ENCODE data around the gene SLC9A3. TPM values are rescaled to one million over a fixed set of nuclear protein-coding genes. Genes with fewer than 3 reads are reported as not detected.

The SLC9A3 gene
- total and polyA plus RNA-seq, 12 donors = 0.53 to 1.5 (median 1.0) TPM

GRCh38 chr5:434443-435146 is 89.7 kb downstream of the SLC9A3 start:
- TF ChIP-seq CTCF (IDR thresholded peaks at IDR 0.05) = no peak
- Histone ChIP-seq H3K27ac (no peak overlapping the region), H3K27me3 (peaks cover 0 to 29% (median 0%) of the 10 kb centered on the region in 7 donors), H3K36me3 (no peaks in the 10 kb centered on the region), H3K9me3 (no peaks in the 10 kb centered on the region), H3K4me1 (no peaks in the 10 kb centered on the region), H3K4me3 (no peak overlapping the region)
- no peak for ATAC-seq
- WGBS, 2 donors = 86 to 88% methylated on average over 26 of the region's 26 CpGs
- no peak for DNase-seq
- intact Hi-C loops (cut with DNase I) = loop anchor here in 2 of 10 donors (5.0 kb wide), 2 partner anchors 117 to 247 kb away; no protein-coding TSS in a partner anchor

GRCh38 chr5:433836-434235 is 90.4 kb downstream of the SLC9A3 start:
- ATAC-seq (no peak), DNase-seq (no peak)
- H3K4me1 ChIP-seq = no peaks in the 10 kb centered on the region
- H3K27ac ChIP-seq = no peak overlapping the region
- H3K36me3 ChIP-seq = no peaks in the 10 kb centered on the region
- peaks cover 0 to 35% (median 0%) of the 10 kb centered on the region in 7 donors for H3K27me3 ChIP-seq
- WGBS, 2 donors = 76 to 79% methylated on average over 16 of the region's 16 CpGs
- no peak for TF ChIP-seq CTCF (IDR thresholded peaks at IDR 0.05)
- no peak overlapping the region for H3K4me3 ChIP-seq
- intact Hi-C loops (cut with DNase I) = loop anchor here in 2 of 10 donors (5.0 kb wide), 2 partner anchors 117 to 247 kb away; no protein-coding TSS in a partner anchor
- no peaks in the 10 kb centered on the region for H3K9me3 ChIP-seq

GRCh38 chr5:432928-433791 is 91.1 kb downstream of the SLC9A3 start:
- Histone ChIP-seq H3K4me1 (no peaks in the 10 kb centered on the region), H3K27me3 (peaks cover 0 to 35% (median 0%) of the 10 kb centered on the region in 7 donors), H3K36me3 (no peaks in the 10 kb centered on the region), H3K4me3 (no peak overlapping the region), H3K9me3 (no peaks in the 10 kb centered on the region), H3K27ac (no peak overlapping the region)
- DNase-seq (no peak), ATAC-seq (no peak)
- intact Hi-C loops (cut with DNase I) = loop anchor here in 2 of 10 donors (5.0 kb wide), 2 partner anchors 116 to 246 kb away; no protein-coding TSS in a partner anchor
- TF ChIP-seq CTCF (IDR thresholded peaks at IDR 0.05) = no peak
- 63 to 66% methylated on average over 23 of the region's 23 CpGs for WGBS, 2 donors

GRCh38 chr5:432201-432927 is 91.9 kb downstream of the SLC9A3 start:
- ATAC-seq (no peak), DNase-seq (no peak)
- TF ChIP-seq CTCF (IDR thresholded peaks at IDR 0.05) = no peak
- peaks cover 0 to 38% (median 0%) of the 10 kb centered on the region in 7 donors for H3K27me3 ChIP-seq
- intact Hi-C loops (cut with DNase I) = loop anchor here in 2 of 10 donors (5.0 kb wide), 2 partner anchors 115 to 245 kb away; no protein-coding TSS in a partner anchor
- no peaks in the 10 kb centered on the region for H3K9me3 ChIP-seq
- WGBS, 2 donors = 76 to 81% methylated on average over 18 of the region's 18 CpGs
- H3K4me1 ChIP-seq = no peaks in the 10 kb centered on the region
- no peaks in the 10 kb centered on the region for H3K36me3 ChIP-seq
- H3K27ac ChIP-seq = no peak overlapping the region
- no peak overlapping the region for H3K4me3 ChIP-seq

All from heart right ventricle (tissue), 16 donors.